Eye (tissue), 1 donor: ENCODE data around the gene ELSPBP1.
"Not testable (repeated sequence)": the region's sequence is repeated elsewhere in the genome, so short reads cannot be mapped to it uniquely, and the experiment has no call there.

Experiments used
- DNase-seq: peaks from one replicate; pipeline ENCODE4 v3.0.0-alpha.2; 2015

The ELSPBP1 gene

GRCh38 chr19:48043675-48044258, 49.3 kb downstream of the ELSPBP1 start, which contains the start of gene CABP5:
Gene CABP5 (minus strand): TSS chr19:48044079. CDS start chr19:48043922, 157 bp downstream.
- DNase-seq: no peak

- no peak for DNase-seq
These were observed 50.1 kb downstream of the ELSPBP1 start for GRCh38 chr19:48044561-48044960.

GRCh38 chr19:48051335-48052033, 57.1 kb downstream of the ELSPBP1 start:
- no peak for DNase-seq

- no peak for DNase-seq
These were observed 58.6 kb downstream of the ELSPBP1 start for GRCh38 chr19:48053076-48053475.

- DNase-seq: no peak
These were observed 59.4 kb downstream of the ELSPBP1 start for GRCh38 chr19:48053856-48054255.

GRCh38 chr19:48059331-48059730, 64.9 kb downstream of the ELSPBP1 start:
- DNase-seq: no peak

GRCh38 chr19:48060381-48060780, 65.9 kb downstream of the ELSPBP1 start:
- DNase-seq: no peak

GRCh38 chr19:48061401-48062344, 67.2 kb downstream of the ELSPBP1 start:
- no peak for DNase-seq

- DNase-seq: no peak
These were observed 70.1 kb downstream of the ELSPBP1 start for GRCh38 chr19:48064509-48064908.

GRCh38 chr19:48069435-48069834, 75.0 kb downstream of the ELSPBP1 start:
- DNase-seq: no peak

- not testable (repeated sequence) for DNase-seq
These were observed 75.8 kb downstream of the ELSPBP1 start for GRCh38 chr19:48070177-48070769.
